ENCODE results near the gene FBXL7.

Gene FBXL7

GRCh38 chr5:15837551-15838289 lies 337.7 kb downstream of the FBXL7 start:
- no peak for TF ChIP-seq CTCF (IDR thresholded peaks at IDR 0.05; ENCODE audit: low read depth, low read length, missing control alignments)
- no peak for DNase-seq (ENCODE audit: extremely low read depth, low read depth)
- H3K4me3 ChIP-seq (replicated peaks; ENCODE audit: low read depth, low read length): no peak overlapping the region

- DNase-seq (ENCODE audit: extremely low read depth, low read depth): no peak
- H3K4me3 ChIP-seq (replicated peaks; ENCODE audit: low read depth, low read length): no peak overlapping the region
- no peak for TF ChIP-seq CTCF (IDR thresholded peaks at IDR 0.05; ENCODE audit: low read depth, low read length, missing control alignments)
Measured at GRCh38 chr5:15844253-15844652, 344.3 kb downstream of the FBXL7 start.

GRCh38 chr5:15844871-15845270 lies 344.9 kb downstream of the FBXL7 start:
- no peak for TF ChIP-seq CTCF (IDR thresholded peaks at IDR 0.05; ENCODE audit: low read depth, low read length, missing control alignments)
- DNase-seq (ENCODE audit: extremely low read depth, low read depth): no peak

GRCh38 chr5:15850536-15850935 lies 350.6 kb downstream of the FBXL7 start:
- no peak overlapping the region for H3K4me3 ChIP-seq (replicated peaks; ENCODE audit: low read depth, low read length)
- DNase-seq (ENCODE audit: extremely low read depth, low read depth): no peak
- TF ChIP-seq CTCF (IDR thresholded peaks at IDR 0.05; ENCODE audit: low read depth, low read length, missing control alignments): no peak

More at GRCh38 chr5:15844871-15845270, 344.9 kb downstream of the FBXL7 start:
- H3K4me3 ChIP-seq (replicated peaks; ENCODE audit: low read depth, low read length): no peak overlapping the region

GRCh38 chr5:15850939-15851341 lies 351.0 kb downstream of the FBXL7 start:
- no peak overlapping the region for H3K4me3 ChIP-seq (replicated peaks; ENCODE audit: low read depth, low read length)
- DNase-seq (ENCODE audit: extremely low read depth, low read depth): no peak
- TF ChIP-seq CTCF (IDR thresholded peaks at IDR 0.05; ENCODE audit: low read depth, low read length, missing control alignments): no peak

- TF ChIP-seq CTCF (IDR thresholded peaks at IDR 0.05; ENCODE audit: low read depth, low read length, missing control alignments): no peak
- H3K4me3 ChIP-seq (replicated peaks; ENCODE audit: low read depth, low read length): no peak overlapping the region
- DNase-seq (ENCODE audit: extremely low read depth, low read depth): no peak
Measured at GRCh38 chr5:15852217-15852616, 352.2 kb downstream of the FBXL7 start.

- TF ChIP-seq CTCF (IDR thresholded peaks at IDR 0.05; ENCODE audit: low read depth, low read length, missing control alignments): no peak
Measured at GRCh38 chr5:15852949-15853348, 353.0 kb downstream of the FBXL7 start.

More at GRCh38 chr5:15852949-15853348, 353.0 kb downstream of the FBXL7 start:
- H3K4me3 ChIP-seq (replicated peaks; ENCODE audit: low read depth, low read length): no peak overlapping the region
- no peak for DNase-seq (ENCODE audit: extremely low read depth, low read depth)
